Measurements from ENCODE around the gene MYO6.
"Not testable (repeated sequence)": the region's sequence is repeated elsewhere in the genome, so short reads cannot be mapped to it uniquely, and the experiment has no call there.

The MYO6 gene

DNA sequence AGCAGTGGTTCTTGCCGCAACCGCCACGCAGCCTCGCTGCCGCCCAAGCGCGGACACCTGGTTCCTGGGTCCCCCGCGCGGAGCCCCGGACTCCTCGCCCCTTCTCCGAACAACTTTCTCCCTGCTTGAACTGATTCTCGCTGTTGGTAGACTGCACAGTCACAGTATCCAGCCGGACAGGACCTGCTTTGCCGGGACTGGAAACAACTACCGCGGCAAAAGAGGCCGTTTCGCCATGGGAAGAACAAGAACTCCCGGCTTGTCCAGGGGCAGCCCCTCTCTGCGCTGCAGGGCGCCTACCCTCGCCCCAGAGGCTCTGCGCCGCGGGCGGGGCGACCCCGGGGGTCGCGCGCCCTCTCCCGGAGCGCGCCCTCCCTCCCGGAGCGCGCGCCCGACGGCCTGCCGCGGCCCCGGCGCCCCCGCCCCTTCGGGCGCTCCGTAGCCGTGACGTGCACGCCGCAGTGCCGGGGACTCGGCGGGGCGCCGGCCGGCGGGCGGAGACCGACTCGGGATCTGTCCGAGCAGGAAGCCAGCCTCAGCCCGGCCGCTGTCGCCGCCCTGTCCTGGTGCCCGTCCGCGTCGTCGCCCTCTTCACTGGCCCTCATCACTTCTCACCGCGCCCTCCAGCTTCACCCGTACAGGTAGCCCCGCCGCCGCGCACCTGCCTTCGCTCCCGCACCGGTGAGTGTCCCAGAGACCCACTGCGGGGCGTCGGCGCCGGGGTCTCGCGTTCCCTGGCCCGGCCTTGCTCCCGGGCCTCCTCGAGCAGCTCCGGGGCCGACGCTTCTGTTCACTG is at the start of gene MYO6:
Gene MYO6 (plus strand): TSS at position 497 of the 796 bp plus-strand sequence. CDS start 68,309 bp downstream, outside the sequence.
- FAIRE-seq: no peak

- not testable (repeated sequence) for FAIRE-seq
These were observed 40.7 kb upstream of the MYO6 start for GRCh38 chr6:75708334-75708733.

DNA sequence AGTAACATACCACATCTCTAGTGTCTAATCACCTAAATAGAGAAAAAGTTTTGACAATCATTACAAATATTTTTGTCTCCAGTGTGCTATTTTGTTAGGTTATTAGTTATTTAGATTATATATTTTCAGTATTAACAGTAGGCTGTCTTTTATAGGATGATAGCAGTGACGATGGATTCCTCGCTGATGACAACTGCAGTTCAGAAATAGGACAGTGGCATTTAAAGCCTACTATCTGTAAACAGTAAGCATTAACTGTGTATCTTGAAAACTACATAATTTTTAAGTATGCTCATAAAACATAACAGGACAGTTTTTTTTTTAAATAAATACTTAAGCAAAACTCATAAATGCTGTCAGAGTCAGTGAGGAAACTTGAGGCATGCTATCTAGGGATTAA is 37.9 kb upstream of the MYO6 start:
- no peak for FAIRE-seq

DNA sequence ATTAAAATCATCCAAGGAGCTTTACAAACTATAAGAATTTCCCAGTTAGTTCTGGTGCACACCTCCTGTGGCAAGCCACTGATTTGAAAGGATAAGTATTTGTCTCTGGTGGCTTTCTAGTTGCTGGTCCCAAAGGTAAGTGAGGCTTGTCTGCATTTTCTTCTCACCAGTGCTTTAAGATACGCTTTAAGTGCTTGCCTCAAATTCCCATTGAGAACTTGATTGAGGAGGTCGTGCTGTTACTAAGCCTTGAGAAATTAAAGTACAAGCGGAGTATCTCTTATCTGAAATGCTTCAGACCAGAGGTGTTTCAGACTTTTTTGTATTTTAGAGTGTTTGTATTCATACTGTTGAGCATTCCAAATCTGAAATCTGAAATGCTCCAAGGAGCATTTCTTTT is 29.9 kb upstream of the MYO6 start:
- no peak for FAIRE-seq

GRCh38 chr6:75723382-75723781 is 25.7 kb upstream of the MYO6 start:
- no peak for FAIRE-seq

DNA sequence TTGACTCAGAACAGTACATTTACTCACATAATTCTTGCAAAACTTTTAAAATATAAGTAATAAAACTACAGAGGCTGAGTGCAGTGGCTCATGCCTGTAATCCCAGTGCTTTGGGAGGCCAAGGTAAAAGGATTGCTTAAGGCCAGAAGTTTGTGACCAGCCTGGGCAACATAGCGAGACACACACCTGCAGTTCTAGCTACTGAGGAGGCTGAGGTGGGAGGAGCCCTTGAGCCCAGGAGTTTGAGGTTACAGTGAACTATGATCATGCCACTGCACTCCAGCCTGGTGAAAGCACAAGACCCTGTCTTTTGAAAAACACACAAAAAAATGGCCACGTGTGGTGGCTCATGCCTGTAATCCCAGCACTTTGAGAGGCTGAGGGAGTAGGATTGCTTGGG is 21.8 kb upstream of the MYO6 start:
- no peak for FAIRE-seq

DNA sequence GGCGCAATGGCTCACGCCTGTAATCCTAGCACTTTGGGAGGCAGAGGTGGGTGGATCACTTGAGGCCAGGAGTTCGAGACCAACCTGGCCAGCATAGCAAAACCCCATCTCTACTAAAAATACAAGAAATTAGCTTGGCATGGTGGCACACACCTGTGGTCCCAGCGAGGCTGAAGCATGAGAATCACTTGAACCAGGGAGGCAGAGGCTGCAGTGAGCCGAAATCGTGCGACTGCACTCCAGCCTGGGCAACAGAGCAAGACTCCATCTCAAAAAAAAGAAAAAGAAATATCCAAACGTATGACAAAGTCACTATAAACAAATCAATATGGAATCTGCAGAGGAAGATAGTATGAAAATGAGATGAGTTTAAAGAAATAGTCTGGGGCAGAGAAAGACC is 18.0 kb upstream of the MYO6 start:
- not testable (repeated sequence) for FAIRE-seq

- no peak for FAIRE-seq
These were observed 13.4 kb upstream of the MYO6 start for GRCh38 chr6:75735491-75736186.

GRCh38 chr6:75743971-75744370 is 5.1 kb upstream of the MYO6 start:
- no peak for FAIRE-seq

DNA sequence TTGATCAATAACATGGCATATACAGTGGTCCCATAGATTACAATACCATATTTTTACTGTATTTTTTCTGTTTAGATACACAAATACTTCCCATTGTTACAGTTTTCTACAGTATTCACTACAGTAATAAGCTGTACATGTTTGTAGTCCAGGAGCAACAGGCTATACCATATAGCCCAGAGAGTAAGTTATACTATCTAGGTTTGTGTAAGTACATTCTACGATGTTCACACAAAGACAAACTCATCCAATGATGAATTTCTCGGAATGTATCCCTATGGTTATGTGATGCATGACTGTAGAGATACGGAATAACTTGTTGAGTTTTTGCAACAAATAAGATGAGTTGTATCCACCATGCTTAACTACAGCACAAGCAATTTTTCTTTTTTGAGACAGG is 3.6 kb upstream of the MYO6 start:
- FAIRE-seq: no peak

- FAIRE-seq: no peak
These were observed 2.8 kb upstream of the MYO6 start for GRCh38 chr6:75746221-75746620.

DNA sequence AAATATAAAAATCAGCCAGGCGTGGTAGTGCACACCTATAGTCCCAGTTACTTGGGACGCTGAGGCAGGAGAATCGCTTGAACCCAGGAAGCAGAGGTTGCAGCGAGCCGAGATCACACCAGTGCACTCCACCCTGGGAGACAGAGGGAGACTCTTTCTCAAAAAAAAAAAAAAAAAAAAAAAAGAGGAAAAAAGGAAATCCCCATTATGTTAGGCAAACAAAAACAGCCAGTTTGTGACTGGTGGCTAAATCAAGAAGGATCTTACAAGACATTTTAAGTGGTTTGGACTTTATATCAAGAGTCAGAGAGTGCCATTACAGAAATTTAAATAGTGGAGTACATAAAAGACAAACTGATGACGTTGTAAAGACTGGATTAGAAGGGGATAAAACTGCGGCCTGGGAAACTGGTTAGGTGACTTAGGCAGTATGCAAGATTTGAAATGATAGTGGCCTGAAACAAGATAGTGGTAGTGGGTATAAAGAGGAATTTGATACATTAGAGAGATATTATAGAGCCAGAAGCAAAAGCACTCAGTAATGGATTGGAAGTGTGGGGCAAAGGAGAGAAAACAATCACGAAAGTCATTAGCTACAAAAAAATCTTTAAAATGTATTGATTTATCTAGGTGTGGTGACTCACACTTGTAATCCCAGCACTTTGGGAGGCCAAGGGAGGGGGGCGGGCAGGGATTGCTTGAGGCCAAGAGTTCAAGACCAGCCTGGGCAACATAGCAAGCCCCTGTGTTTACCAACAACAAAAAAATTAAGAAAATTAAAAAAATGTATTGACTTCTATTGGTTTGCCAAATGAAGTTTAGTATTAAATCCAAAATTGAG is 1.7 kb upstream of the MYO6 start:
- FAIRE-seq: no peak

GRCh38 chr6:75748003-75748742 is 866 bp upstream of the MYO6 start:
- FAIRE-seq: no peak

DNA sequence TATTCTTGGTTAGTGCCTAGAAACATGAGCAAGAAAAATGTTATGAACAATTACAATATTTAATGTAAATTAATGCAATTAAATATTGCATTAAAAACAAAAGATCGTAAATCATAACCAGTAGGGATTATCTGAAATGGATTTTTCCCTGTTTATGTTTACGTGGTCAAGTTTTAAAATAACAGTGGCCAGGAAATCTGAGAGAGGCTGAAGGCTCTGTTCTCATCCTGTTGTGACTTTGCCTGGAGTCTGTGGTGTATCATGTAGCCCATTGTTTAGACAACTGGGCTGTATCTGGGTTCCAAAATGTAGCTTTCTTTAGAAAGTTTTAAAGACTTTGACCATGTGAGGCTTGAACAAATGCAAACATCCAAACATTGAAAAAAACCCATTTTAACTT is 2.4 kb downstream of the MYO6 start:
- no peak for FAIRE-seq

DNA sequence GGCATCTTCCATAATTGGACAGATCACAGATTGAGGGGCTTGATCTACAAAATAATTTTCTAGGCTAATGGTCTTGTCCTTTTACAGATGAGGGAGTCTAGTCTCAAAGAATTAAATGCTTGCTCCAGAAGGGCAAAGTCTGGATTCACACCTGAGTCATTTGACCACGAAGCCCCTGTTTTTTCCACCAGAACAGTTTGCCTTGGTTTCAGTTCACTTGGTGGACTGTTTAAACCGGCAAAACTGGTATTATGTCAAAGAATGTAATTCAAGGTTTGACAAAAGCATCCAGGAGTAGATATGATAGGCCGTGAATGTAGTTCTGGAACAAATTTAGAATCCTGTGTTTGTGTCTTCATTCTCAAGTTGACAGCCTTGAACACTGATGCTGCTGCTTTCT is 3.3 kb downstream of the MYO6 start:
- FAIRE-seq: no peak

DNA sequence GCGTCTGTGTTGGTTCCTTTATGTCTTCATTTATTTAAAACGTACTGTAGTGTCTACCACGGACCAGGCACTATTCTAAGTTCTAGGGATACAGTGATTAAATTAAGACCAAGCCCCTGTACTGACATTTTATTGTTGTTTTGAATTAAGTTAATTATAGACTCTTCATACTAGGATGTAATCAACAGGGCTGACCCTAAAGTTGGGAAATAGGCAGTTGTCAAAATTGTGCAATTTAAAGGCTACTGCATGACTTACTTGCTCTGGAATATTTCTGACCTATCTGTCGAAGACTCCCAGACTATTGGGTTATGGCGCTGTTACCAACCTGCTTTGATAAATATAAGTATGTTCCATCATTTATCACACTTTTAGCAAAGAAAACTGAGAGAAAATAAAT is 6.7 kb downstream of the MYO6 start:
- no peak for FAIRE-seq

- FAIRE-seq: no peak
These were observed 8.3 kb downstream of the MYO6 start for GRCh38 chr6:75757295-75757694.

DNA sequence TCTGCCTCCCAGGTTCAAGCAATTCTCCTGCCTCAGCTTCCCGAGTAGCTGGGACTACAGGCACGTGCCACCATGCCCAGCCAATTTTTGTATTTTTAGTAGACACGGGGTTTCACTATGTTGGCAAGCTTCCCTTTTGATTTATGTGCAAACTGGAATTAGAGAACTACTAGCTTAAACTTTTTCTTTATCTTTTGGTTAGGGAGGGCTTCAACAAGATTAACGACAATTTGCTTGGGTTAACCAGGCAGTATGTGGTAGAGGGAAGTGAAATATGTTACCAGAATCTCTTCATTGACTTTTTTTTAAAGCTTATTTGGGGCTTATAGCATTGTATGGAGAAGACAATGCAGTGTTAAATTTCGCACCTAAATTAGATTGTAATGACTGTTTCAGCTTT is 9.0 kb downstream of the MYO6 start:
- FAIRE-seq: no peak

DNA sequence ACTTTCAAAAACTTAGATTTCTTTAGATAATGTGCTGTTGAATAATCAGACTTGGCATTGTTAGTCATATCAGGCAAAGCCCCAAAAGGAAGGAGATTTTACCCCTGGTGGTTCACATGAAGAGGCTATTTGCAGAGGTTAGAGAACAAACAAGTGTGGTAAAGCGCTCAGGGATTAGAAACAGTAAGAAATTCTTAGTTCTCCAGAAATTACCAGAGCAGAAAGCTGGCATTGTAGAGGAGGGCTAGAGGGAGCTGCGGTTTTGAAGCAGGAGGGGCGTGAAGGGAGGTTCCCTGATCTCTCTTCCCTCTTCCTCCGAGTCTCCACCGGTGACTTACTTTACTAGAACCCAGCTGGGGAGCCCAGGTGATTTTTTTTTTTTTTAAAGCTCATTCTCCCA is 10.2 kb downstream of the MYO6 start:
- no peak for FAIRE-seq

DNA sequence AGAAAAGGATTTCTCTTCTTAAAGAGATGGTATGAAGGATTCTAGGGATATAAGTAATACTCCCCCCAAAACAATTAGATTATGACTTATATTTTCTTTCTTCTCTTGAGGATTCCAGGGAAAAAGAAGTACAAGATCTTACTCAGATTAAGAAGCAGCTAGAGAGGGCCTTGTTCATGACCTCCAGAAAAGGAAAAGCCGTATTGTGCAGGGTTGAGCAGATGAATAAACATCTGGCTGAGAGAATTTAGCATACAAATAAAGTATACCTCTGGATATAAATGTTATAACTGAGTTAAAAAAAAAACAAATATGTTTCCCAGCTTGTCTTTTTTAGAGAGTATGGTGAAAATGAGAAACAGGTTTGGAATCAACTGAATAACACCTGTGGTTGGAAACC is 11.3 kb downstream of the MYO6 start:
- FAIRE-seq: no peak

DNA sequence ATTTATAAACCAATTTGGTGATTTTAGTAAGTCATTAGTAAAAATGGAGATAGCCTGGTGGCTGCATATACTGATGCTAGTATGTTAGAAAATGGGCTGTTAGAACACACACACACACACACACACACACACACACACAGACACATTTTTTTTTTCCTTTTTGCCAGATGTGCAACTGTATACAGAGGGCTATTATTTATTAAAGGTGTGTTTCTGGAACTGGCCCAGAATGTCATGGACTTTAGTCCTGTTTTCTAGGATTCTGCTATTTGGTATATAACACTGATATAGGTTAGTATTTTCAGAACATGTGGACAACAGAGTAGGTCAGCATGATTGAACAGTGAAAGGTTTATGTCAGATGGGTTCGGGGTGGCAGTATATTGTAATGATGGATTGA is 12.4 kb downstream of the MYO6 start:
- FAIRE-seq: no peak

- FAIRE-seq: no peak
These were observed 13.0 kb downstream of the MYO6 start for GRCh38 chr6:75762063-75762462.

- FAIRE-seq: peak; percentile 8
These were observed 17.3 kb downstream of the MYO6 start for GRCh38 chr6:75766387-75766786.
